IMR-90 (cell line): ENCODE results near the gene ALKBH5.

Experiments
- CEBPB ChIP-seq: IDR thresholded peaks from 2 replicates; pipeline ENCODE4 v1.6.1; 2012; ENCODE audit warnings: low read depth, low read length, improper control_type of control experiment
- CHD1 ChIP-seq: IDR thresholded peaks from 2 replicates; pipeline ENCODE4 v1.6.1; 2012; ENCODE audit warnings: low read depth, low read length, improper control_type of control experiment
- MAFK ChIP-seq: IDR thresholded peaks from 2 replicates; pipeline ENCODE4 v1.6.1; 2012; ENCODE audit warnings: low read depth, low read length, improper control_type of control experiment
- MAZ ChIP-seq: IDR thresholded peaks from 2 replicates; pipeline ENCODE4 v1.6.1; 2012; ENCODE audit warnings: low read depth, mild to moderate bottlenecking, low read length, improper control_type of control experiment, moderate library complexity, borderline replicate concordance
- MXI1 ChIP-seq: IDR thresholded peaks from 2 replicates; pipeline ENCODE4 v1.6.1; 2012; ENCODE audit warnings: low read depth, mild to moderate bottlenecking, low read length, moderate library complexity, borderline replicate concordance
- POLR2A ChIP-seq: IDR thresholded peaks from 2 replicates; pipeline ENCODE4 v1.6.1; 2012; ENCODE audit warnings: mild to moderate bottlenecking, low read depth, low read length
- RAD21 ChIP-seq: IDR thresholded peaks from 2 replicates; pipeline ENCODE4 v1.6.1; 2012; ENCODE audit warnings: low read length, improper control_type of control experiment
- RCOR1 ChIP-seq: IDR thresholded peaks from 2 replicates; pipeline ENCODE4 v1.6.1; 2012; ENCODE audit warnings: mild to moderate bottlenecking, low read length, improper control_type of control experiment; ENCODE audit not compliant: insufficient replicate concordance
- SMC3 ChIP-seq: fragments of 150-350 bp; IDR thresholded peaks from 2 replicates; pipeline ENCODE4 v1.6.1; 2016; ENCODE audit warnings: low read depth, mild to moderate bottlenecking, antibody characterized with exemption, low read length, moderate library complexity
- TF ChIP-seq, protein P1 (sequence below): conservative IDR thresholded peaks from 2 replicates; pipeline ENCODE4 v1.5.1; 2012; ENCODE audit warnings: mild to moderate bottlenecking, low read depth, low read length, improper control_type of control experiment

DNA sequence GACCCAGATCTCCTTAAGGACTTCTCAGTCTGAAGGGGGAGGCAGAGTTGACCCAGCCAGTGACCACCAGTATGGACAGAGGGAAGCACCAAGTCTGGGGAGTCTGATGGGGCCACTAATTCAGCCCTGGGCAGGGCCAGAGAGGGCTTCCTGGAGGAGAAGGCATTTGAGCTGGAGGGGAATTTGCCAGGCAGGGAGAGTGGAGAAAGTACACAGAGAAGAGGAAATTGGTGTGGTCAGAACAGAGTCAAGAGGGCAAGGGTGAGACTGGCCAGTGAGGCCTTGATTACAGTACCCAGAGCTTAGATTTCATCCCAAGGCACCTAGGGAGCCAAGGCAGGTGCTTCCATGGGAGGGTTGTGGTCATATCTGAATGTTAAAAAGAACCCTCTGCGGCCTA is 38.8 kb upstream of the ALKBH5 start:
- TF ChIP-seq RAD21 (no peak), SMC3 (no peak), CEBPB (no peak), MAZ (no peak), POLR2A (no peak), CHD1 (no peak), MXI1 (no peak), MAFK (no peak), RCOR1 (no peak)
- TF ChIP-seq, protein P1, sequence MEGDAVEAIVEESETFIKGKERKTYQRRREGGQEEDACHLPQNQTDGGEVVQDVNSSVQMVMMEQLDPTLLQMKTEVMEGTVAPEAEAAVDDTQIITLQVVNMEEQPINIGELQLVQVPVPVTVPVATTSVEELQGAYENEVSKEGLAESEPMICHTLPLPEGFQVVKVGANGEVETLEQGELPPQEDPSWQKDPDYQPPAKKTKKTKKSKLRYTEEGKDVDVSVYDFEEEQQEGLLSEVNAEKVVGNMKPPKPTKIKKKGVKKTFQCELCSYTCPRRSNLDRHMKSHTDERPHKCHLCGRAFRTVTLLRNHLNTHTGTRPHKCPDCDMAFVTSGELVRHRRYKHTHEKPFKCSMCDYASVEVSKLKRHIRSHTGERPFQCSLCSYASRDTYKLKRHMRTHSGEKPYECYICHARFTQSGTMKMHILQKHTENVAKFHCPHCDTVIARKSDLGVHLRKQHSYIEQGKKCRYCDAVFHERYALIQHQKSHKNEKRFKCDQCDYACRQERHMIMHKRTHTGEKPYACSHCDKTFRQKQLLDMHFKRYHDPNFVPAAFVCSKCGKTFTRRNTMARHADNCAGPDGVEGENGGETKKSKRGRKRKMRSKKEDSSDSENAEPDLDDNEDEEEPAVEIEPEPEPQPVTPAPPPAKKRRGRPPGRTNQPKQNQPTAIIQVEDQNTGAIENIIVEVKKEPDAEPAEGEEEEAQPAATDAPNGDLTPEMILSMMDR, result no peak
